HepG2 (cell line): Measurements from ENCODE around the gene C16orf87. TPM values are rescaled to one million over a fixed set of nuclear protein-coding genes. Genes with fewer than 3 reads are reported as not detected.

ENCODE experiments used
- DMTF1 ChIP-seq: sonication (generic); formaldehyde crosslinking; IDR thresholded peaks from 2 replicates; pipeline ENCODE4 v1.4.0; 2020; ENCODE audit warnings: mild to moderate bottlenecking, missing genetic modification reagents
- FOXK1 ChIP-seq: sonication (generic); formaldehyde crosslinking; IDR thresholded peaks from 2 replicates; pipeline ENCODE4 v1.4.0; 2020; ENCODE audit warnings: low read depth, missing genetic modification reagents, borderline replicate concordance
- HNF4G ChIP-seq, 2 experiments: sonication (generic) in 1 of 2; formaldehyde crosslinking in 1 of 2; IDR thresholded peaks; 2 replicates each; pipeline versions ENCODE4 v1.4.0 to v1.6.1; 2011 to 2020; ENCODE audit warnings: borderline replicate concordance in 2 of 2, low read depth in 2 of 2, mild to moderate bottlenecking in 2 of 2, low read length in 1 of 2, missing genetic modification reagents in 1 of 2, moderate library complexity in 1 of 2
- KLF9 ChIP-seq: IDR thresholded peaks from 2 replicates; pipeline ENCODE4 v1.6.1; 2016; ENCODE audit warnings: low read depth
- MTA3 ChIP-seq: sonication (generic); formaldehyde crosslinking; IDR thresholded peaks from 2 replicates; pipeline ENCODE4 v1.4.0; 2020; ENCODE audit warnings: missing genetic modification reagents
- NPAS2 ChIP-seq: sonication (generic); formaldehyde crosslinking; IDR thresholded peaks from 2 replicates; pipeline ENCODE4 v1.8.0; 2022; ENCODE audit warnings: mild to moderate bottlenecking, missing genetic modification reagents, borderline replicate concordance
- POLR2A ChIP-seq, 2 experiments: IDR thresholded peaks; 2 replicates each; pipeline ENCODE4 v1.6.1; 2011; ENCODE audit warnings: low read depth in 2 of 2, low read length in 2 of 2, mild to moderate bottlenecking in 1 of 2, moderate library complexity in 1 of 2; ENCODE audit not compliant: insufficient read depth in 1 of 2
- SP5 ChIP-seq: IDR thresholded peaks from 2 replicates; pipeline ENCODE4 v1.6.1; 2016; ENCODE audit warnings: low read depth, borderline replicate concordance
- SYNCRIP ChIP-seq: fragments of 200-400 bp; formaldehyde crosslinking; IDR thresholded peaks from 2 replicates; pipeline ENCODE4 v1.6.1; 2018; ENCODE audit warnings: mild to moderate bottlenecking, low read depth, low read length; ENCODE audit not compliant: insufficient read depth
- TFE3 ChIP-seq: IDR thresholded peaks from 2 replicates; pipeline ENCODE4 v1.6.1; 2016
- ZNF10 ChIP-seq: sonication (generic); formaldehyde crosslinking; IDR thresholded peaks from 2 replicates; pipeline ENCODE4 v1.4.0; 2020; ENCODE audit warnings: mild to moderate bottlenecking, low read depth, missing genetic modification reagents, borderline replicate concordance
- ZNF326 ChIP-seq: sonication (generic); formaldehyde crosslinking; IDR thresholded peaks from 2 replicates; pipeline ENCODE4 v1.4.0; 2020; ENCODE audit warnings: missing genetic modification reagents, borderline replicate concordance
- ZNF567 ChIP-seq: sonication (generic); formaldehyde crosslinking; IDR thresholded peaks from 2 replicates; pipeline ENCODE4 v1.8.1; 2023; ENCODE audit warnings: mild to moderate bottlenecking, missing genetic modification reagents, borderline replicate concordance
- ZNF644 ChIP-seq: IDR thresholded peaks from 2 replicates; pipeline ENCODE4 v1.6.1; 2016; ENCODE audit warnings: low read depth
- ZNF788 ChIP-seq: sonication (generic); formaldehyde crosslinking; IDR thresholded peaks from 2 replicates; pipeline ENCODE4 v1.5.0; 2020; ENCODE audit warnings: mild to moderate bottlenecking, missing genetic modification reagents, borderline replicate concordance
- polyA plus RNA-seq, 8 experiments: library from polyadenylated mRNA; depleted of rRNA in 3 of 8; stranded (reverse) in 7 of 8; unstranded in 1 of 8; fragments of >200 nt; fragmentation: Illumina TruSeq in 4 of 8; extraction: Trizol in 4 of 8; gene quantifications; 2 replicates each; pipeline versions ENCODE4 v1.2.1 to v1.2.3, GENCODE V29; 2011 to 2016; ENCODE audit warnings: low read depth in 4 of 8, missing spikeins in 1 of 8, mixed read lengths in 1 of 8; ENCODE audit not compliant: insufficient read depth in 1 of 8
- total RNA-seq, 5 experiments: library from RNA; depleted of rRNA; stranded (reverse); fragments of >200 nt; fragmentation: Illumina TruSeq; extraction: Trizol; gene quantifications; 2 replicates each; pipeline ENCODE4 v1.2.3, GENCODE V29; 2016; ENCODE audit warnings: low read depth in 1 of 5
- TF ChIP-seq, protein P1 (sequence below): IDR thresholded peaks from 2 replicates; pipeline ENCODE4 v1.6.1; 2012; ENCODE audit warnings: low read length, improper control_type of control experiment
- TF ChIP-seq, protein P2 (sequence below): sonication (generic); formaldehyde crosslinking; IDR thresholded peaks from 2 replicates; pipeline ENCODE4 v1.5.0; 2020; ENCODE audit warnings: missing genetic modification reagents

C16orf87 gene
- total and polyA plus RNA-seq, 2 of the 13 experiments (the other 11 are each of a cell fraction or from before 2014, with no cell fraction given), result 8.6 to 19.5 TPM

DNA sequence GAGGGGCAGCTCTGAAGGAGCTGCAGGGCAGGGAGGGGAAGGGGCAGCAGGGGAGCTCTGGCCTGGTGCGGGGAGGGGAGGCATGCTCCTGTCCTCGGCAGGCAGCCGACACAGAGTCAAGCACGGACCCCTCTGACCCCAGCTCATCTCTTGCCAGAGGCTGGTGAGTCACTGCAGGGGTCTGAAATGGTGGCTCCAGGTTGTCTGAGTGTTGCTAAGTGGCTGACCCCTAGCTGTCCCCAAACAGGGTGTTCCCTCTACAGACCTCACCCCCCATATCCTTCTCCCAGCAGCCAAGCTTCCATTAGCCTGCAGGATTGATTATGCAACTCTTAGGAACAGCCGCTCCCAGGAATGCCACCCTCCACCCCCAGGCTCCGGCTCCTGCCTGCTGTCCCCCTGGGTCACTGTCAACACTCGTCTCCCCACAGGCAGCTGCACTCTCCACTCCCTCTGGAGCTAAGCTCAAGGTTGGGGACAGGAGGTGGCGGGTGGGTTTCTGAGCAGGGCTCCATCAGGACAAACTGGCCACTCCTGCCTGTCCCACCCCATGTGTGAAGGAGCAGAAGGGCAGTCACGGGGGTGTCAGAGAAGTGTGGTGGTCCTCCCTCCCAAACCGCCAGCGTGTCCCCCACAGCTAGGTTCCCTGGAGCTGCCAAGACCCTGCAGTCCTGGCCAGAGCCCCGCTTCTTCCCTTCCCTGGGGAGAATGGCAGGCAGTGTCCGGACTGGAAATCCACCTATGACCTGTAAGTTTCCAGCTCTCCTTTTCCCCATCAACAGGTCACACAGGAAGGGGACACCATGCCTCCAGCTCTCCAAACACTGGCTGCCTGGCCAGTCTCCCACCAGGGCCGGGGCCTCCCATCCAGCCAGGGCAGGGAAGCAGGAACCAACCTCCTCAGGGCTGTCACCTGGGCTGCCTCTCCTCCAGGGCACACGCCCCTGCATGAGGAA, 83.9 kb downstream of the C16orf87 start (continued):
- TF ChIP-seq KLF9 (CRISPR knock-in tag), result no peak
- TF ChIP-seq TFE3, result no peak
- TF ChIP-seq, protein P1, sequence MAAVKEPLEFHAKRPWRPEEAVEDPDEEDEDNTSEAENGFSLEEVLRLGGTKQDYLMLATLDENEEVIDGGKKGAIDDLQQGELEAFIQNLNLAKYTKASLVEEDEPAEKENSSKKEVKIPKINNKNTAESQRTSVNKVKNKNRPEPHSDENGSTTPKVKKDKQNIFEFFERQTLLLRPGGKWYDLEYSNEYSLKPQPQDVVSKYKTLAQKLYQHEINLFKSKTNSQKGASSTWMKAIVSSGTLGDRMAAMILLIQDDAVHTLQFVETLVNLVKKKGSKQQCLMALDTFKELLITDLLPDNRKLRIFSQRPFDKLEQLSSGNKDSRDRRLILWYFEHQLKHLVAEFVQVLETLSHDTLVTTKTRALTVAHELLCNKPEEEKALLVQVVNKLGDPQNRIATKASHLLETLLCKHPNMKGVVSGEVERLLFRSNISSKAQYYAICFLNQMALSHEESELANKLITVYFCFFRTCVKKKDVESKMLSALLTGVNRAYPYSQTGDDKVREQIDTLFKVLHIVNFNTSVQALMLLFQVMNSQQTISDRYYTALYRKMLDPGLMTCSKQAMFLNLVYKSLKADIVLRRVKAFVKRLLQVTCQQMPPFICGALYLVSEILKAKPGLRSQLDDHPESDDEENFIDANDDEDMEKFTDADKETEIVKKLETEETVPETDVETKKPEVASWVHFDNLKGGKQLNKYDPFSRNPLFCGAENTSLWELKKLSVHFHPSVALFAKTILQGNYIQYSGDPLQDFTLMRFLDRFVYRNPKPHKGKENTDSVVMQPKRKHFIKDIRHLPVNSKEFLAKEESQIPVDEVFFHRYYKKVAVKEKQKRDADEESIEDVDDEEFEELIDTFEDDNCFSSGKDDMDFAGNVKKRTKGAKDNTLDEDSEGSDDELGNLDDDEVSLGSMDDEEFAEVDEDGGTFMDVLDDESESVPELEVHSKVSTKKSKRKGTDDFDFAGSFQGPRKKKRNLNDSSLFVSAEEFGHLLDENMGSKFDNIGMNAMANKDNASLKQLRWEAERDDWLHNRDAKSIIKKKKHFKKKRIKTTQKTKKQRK, result no peak
- TF ChIP-seq FOXK1 (CRISPR knock-in tag), result no peak
- TF ChIP-seq SP5 (CRISPR knock-in tag), result peak; percentile 28; the same call in 1 of the 2 replicates
- TF ChIP-seq HNF4G (IDR thresholded peaks at IDR 0.05; ENCODE audit: borderline replicate concordance, low read depth, low read length), result no peak
- no peak for TF ChIP-seq HNF4G (CRISPR knock-in tag; IDR thresholded peaks at IDR 0.05; ENCODE audit: borderline replicate concordance, low read depth)
- TF ChIP-seq POLR2A (IDR thresholded peaks at IDR 0.05; ENCODE audit: insufficient read depth in 1 of 2, low read depth in 2 of 2, low read length in 2 of 2), result no peak
- TF ChIP-seq ZNF326, result no peak
- TF ChIP-seq ZNF10 (CRISPR knock-in tag), result no peak
- peak; percentile 67; the same call in 1 of the 2 replicates for TF ChIP-seq ZNF644 (CRISPR knock-in tag)
- no peak for TF ChIP-seq MTA3 (CRISPR knock-in tag)
- TF ChIP-seq ZNF567 (CRISPR knock-in tag), result no peak
- no peak for TF ChIP-seq DMTF1 (CRISPR knock-in tag)
- TF ChIP-seq NPAS2, result no peak
- peak; percentile 51; the same call in 1 of the 2 replicates for TF ChIP-seq ZNF788 (CRISPR knock-in tag)
- TF ChIP-seq, protein P2, sequence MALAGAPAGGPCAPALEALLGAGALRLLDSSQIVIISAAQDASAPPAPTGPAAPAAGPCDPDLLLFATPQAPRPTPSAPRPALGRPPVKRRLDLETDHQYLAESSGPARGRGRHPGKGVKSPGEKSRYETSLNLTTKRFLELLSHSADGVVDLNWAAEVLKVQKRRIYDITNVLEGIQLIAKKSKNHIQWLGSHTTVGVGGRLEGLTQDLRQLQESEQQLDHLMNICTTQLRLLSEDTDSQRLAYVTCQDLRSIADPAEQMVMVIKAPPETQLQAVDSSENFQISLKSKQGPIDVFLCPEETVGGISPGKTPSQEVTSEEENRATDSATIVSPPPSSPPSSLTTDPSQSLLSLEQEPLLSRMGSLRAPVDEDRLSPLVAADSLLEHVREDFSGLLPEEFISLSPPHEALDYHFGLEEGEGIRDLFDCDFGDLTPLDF (CRISPR knock-in tag), result no peak
- no peak for TF ChIP-seq SYNCRIP
